Measurements from ENCODE around the gene ANGPTL1.
"Not testable (repeated sequence)": the region's sequence is repeated elsewhere in the genome, so short reads cannot be mapped to it uniquely, and the experiment has no call there.

ANGPTL1 gene

DNA sequence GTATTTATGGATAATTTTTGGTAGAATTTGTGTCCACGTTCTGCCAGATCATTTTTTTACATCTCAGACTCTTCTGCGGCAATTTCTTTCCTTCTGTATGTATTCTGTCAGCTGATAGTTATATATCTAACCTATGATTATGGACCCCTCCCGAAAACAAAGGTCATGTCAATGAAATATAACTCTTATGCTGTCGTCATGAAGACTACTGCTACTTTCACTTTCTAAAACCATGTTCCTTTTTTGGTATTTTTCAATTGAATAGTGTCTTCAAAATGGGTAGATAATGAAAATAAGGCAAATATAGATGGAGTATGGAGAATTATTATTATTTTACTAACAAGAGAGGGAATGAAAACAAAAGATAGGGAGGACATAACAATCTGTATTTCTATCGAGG, 3.2 kb downstream of the ANGPTL1 start:
- DNase-seq (ENCODE audit: low read depth in 2 of 2): no peak

DNA sequence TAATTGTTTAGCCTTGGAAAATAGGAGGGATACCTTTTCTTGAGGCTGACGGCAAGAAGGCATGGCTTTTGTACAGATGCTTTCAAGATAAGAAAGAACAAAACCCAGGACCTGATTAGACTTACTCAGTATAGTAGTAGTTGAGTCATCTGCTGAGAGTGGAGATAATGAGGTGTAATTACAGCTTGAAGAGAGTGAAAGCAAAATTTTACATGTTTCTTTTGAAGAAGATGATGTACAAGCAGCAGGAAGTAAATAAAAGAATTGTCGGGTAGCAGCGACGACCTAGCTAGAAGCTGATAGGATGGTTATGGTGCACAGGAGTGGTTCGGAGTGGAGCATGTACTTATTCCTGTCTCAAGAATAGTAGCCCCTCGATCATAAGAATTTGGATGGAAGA, 6.6 kb downstream of the ANGPTL1 start:
- DNase-seq (ENCODE audit: low read depth in 2 of 2): no peak

DNA sequence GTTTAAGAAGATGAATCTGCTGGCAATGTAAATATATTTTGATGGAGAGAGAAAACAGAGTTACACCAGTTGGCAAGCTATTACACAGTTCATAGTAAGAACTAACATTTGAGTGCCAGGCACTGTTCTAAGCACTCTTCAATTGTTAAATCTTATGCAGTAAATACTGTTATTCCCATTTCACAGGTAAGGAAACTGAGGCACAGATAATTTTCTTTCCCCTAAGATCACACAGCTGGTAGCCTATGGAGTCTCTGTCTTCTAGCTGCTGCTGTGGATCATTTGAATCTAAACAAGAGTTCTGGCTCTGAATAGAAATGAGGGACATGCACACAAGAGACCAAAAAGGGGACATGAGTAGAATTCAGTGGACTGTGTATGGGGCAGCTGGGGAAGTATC, 8.0 kb downstream of the ANGPTL1 start:
- no peak for DNase-seq (ENCODE audit: low read depth in 2 of 2)

DNA sequence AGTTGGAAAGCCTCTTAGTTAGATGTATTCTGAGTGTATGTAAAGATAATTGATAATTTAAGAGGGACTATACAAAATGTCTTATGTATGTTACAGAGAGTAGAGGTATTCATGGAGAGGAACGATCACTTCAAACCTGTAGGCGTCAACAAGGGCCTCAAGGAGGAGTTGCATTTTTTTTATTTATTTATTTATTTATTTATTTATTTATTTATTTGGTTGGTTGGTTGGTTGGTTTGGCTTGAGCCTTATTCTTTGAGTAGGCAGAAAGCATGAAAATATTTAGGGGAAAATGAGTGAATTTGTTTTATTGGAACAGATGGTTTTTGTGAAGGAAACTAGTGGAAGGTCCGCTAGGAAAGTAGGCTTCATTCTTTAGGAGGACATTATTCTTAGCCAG, 8.5 kb downstream of the ANGPTL1 start:
- no peak for DNase-seq (ENCODE audit: low read depth in 2 of 2)

DNA sequence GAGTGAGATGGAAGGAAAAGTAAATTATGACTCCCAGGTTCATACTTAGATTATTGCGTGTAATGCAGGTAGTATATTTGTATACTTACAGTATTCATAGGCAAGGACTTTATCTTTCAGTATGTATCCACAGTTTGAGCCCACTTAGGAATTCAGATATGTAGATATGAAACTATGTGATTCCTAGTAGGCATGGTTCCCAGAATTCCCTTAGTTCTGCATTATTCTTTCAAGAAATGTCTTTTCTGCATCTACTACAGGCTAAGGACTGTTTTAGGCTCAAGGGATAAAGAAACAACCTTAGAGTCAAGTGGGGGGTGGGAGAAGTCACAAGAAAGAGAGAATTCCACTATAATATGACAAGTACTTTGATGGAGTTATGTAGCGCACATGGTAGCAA, 13.8 kb downstream of the ANGPTL1 start:
- no peak for DNase-seq (ENCODE audit: low read depth in 2 of 2)

DNA sequence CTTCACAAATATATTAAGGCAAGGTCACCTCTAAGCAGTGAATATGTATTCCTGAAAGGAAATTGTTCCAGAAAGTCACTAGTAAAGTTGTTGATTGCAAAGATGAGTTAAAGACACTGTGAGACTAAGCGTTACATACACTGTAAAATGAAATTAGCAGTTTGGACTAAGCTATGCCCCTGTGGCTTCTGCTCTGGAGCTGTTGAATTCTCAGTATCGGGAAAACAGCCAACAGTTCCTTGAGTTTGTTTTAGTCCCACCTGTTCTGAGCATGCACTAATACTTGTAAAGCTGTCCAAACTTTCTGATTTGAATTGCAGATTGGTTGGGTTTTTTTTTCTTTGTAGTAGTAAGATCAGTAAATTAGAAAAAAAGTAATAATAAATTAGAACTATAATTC, 21.0 kb downstream of the ANGPTL1 start:
- DNase-seq (ENCODE audit: low read depth in 2 of 2): no peak

DNA sequence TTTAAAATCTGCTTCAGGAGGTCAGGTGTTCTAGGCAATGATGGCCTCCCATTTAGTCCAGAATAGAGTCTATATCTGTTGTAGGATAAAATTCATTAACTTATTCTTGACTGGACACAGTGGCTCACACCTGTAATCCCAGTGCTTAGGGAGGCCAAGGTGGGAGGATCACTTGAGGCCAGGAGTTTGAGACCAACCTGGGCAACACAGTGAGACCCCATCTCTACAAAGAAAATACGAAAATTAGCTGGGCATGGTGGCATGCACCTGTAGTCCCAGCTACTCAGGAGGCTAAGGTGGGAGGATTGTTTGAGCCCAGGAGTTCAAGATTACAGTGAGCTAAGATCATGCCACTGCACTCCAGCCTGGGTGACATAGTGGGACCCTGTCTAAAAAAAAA, 23.0 kb downstream of the ANGPTL1 start:
- DNase-seq (ENCODE audit: low read depth in 2 of 2): not testable (repeated sequence)

DNA sequence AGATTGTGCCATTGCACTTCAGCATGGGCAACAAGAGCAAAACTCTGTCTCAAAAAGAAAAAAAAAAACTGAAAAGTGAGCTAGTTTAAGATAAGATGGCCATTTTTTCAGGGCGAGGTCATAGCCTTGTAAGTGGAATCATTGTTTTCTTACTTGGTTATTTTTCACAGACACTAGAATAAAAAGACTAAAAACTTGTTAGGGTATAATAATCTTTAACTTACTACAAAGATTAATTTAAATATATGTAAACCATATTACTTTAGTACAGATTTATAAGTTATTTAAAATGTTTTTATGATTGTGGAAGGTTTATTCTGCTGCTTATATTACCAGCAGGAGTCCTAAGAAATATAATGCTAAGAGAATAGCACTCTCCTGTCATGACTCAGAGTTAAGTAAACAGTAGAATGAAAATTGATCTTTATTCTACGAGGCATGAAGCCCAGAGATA, 23.5 kb downstream of the ANGPTL1 start:
- no peak for DNase-seq (ENCODE audit: low read depth in 2 of 2)

DNA sequence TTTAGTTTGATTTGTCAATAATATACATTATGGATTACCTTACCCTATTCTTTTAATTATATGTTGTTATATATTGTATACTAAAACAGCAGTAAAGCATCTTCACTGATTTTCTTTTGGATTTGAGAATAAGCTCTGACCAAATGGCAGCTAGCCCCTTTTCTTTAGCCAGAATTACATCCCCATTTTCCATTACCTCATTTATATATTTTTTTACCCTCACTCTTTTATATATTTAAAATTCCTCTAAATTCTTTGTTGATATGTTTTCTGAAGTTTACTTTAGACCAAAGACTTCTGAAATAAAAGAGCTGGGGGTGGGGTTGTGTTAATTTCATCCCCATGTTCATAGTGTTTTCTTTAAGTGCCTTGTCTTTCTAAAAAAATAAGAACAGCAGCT, 24.6 kb downstream of the ANGPTL1 start:
- no peak for DNase-seq (ENCODE audit: low read depth in 2 of 2)

DNA sequence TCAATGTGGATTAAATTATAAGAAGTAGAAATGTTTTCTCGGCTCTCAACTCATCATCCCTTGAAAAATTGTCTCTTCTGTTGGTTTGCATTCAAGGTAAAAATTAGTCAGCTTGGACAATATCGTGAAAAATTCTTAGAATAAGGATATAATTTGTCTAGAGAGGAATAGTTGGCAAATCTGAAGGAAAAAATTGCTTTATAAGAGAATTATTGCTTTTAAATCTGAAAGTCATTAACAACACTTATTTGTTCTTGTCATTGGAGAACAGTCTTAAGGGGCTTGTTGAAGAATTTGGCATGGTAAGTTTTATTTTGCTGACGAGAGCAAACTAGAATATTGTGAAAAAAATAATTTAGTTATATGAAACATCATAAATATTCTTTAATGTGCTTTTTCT, 26.4 kb downstream of the ANGPTL1 start:
- no peak for DNase-seq (ENCODE audit: low read depth in 2 of 2)

DNA sequence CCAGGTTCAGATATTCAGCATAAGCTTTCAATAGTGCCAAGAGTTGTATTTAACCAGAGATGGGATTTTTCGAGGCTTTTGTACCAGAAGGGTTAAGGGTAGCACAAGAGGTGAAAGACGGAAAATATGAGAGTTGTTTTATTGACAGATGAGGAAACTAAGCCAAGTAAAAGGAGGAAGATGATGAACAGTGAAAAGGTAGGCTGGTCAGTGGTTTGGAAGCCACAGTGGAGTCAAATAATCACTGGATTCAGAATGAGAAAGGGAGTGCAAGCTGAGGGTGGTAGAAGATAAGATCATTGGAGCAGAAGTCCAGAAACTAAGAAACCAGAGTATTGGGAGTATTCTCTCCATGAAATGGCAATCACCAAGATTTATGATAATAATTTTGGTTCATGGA, 45.7 kb downstream of the ANGPTL1 start:
- DNase-seq (ENCODE audit: low read depth in 2 of 2): no peak

DNA sequence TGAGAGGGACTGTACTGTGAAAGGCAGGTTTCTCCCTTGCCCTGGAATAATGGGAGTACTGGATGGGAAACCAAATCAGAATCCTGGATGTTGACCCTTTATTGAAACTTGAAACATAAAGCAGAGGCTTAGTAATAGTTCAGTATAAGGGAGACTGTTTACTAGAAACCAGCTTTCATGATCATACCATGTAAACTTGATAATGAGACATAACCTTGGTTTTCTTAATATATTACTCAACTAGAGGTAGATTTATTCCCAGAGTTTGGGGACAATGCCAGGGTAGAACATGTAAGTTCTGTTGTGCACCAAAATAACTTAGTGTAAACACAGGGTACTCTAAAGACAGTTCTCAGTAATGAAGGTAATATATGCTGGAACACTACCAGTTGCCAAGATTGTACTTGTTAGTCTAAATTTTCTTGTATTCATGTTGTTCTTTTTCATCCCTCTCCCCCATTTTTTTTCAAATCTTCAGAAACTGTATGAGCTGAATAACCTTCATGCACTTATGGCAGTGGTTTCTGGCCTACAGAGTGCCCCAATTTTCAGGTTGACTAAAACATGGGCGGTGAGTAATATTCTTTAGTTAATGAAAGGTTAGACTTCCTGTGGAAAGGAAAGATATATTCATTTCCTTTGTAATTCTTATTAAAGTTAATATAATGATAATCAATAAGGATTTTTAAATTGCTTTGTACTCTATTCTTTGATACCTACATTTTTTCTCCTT, 49.6 kb downstream of the ANGPTL1 start:
- DNase-seq (ENCODE audit: low read depth in 2 of 2): no peak

DNA sequence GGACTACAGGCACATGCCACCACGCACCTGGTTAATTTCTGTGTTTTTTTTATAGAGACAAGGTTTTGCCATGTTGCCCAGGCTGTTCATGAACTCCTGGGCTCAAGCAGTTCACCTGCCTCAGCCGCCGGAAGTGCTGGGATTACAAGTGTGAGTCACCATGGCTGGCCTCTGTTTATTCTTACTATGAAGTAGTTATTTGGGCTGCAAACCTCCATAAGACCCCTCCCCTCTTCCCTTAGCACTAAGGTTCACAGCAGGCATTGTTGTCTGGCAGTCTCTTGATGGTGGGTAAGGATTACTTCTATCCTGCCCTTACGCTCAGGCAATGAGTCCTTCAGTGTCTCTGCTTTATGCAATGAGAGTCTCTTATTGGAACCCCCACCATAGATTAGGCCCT, 51.8 kb downstream of the ANGPTL1 start:
- DNase-seq (ENCODE audit: low read depth in 2 of 2): no peak

DNA sequence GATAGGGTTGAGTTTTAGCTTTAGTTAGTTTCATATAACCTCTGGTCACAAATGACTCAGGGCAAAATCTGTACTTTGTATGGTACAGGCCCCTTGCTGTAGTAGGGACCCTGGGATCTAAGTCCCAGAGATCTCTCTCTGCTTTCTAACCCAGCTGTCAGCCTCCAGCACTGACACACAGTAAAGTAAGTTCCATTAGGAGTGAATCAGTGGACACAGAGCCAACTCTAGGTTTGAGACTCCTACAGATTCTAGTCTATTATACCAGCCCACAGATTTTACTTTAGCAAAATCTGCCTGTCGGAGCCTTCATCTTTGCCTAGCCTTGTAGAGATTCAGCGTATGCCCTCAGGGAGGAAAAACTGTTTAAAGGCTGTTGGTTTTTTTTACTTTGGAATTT, 52.5 kb downstream of the ANGPTL1 start:
- DNase-seq (ENCODE audit: low read depth in 2 of 2): no peak

DNA sequence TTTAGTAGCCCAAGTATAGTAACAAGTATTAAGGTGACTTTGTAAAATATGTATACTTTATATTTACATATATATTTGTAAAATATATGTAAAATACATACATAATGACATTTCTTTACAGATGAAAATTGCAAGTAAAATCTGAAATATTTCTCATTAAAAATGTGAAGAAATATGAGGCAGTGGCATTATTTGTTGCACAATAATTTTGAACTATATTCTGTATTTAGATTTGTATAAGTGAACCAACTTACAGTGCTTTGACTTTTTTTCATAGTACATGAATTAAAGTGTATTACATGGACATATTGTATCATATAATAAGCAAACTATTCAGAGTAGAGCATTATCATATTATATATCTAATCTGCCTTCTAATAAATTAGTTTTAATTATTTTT, 60.3 kb downstream of the ANGPTL1 start:
- DNase-seq (ENCODE audit: low read depth in 2 of 2): no peak

DNA sequence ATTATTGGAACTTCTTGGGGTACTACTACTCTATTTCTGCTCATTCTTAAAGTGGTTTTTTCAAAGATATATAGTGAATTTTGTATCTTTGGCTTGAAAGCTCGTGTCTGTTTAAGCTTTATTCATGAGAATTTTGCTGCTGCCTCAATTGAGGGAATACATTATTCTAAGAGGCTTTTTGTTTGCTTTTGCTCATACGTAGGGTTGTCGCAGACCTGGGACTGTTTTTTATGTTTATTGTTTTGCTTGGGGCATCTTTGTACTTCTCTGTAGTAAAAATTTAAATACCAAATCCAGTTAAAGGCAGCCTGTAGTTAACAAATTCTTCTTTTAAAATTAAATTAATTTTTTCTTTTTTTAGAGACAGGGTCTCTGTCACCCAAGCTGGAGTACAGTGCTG, 62.3 kb downstream of the ANGPTL1 start:
- DNase-seq (ENCODE audit: low read depth in 2 of 2): no peak

DNA sequence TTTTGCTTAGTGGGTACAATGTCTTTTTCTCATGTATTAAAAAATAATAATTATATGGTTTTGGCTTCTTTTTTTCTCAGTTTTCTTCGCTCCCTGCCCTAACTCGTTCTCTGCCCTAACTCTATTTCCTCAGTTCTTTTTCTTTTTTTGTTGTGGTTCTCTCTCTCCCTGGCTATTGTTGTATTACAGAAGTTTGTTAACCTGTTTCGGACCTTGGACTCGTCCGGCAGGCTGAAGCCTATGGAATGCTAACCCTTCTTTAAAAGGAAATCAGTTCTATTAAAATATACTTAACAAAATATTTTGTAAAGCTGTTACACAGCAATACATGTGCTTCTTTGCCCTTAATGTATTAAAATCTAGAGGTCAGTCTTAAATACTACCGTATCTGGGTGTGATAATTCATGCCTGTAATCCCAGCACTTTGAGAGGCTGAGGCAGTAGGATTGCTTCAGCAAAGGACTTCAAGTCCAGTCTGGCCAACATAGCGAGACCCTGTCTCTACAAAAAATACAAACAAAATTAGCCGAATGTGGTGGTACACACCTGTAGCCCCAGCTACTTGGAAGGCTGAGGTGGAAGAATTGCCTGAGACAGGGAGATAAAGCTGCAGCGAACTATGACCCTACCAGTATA, 64.1 kb downstream of the ANGPTL1 start:
- DNase-seq (ENCODE audit: low read depth in 2 of 2): no peak

DNA sequence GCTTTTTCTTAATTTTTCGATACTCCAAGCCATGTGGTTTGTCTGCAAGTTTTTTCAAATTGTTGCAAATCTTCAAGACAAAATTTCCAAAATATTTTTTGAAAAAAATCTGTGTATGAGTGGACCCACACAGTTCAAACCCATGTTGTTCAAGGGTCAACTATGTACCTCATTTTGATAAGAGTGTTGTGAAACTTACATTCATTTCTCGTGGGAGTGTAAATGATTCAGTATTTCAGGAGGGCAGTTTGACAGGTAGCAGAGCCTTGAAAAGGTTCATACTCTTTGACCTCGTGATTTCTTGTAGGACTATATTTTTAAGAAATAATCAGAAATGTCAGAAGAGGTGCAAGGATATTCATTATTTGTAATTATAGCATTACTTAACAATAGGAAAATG, 68.0 kb downstream of the ANGPTL1 start:
- no peak for DNase-seq (ENCODE audit: low read depth in 2 of 2)
